Heart left ventricle (tissue), 13 donors: Measurements from ENCODE around the gene TMEM52.

Experiments
- POLR2A ChIP-seq, 2 donors: fragments of 450-650 bp; IDR thresholded peaks; one replicate each; pipeline ENCODE4 v1.6.1; 2017; ENCODE audit warnings: antibody characterized with exemption in 2 of 2, mild to moderate bottlenecking in 2 of 2, moderate library complexity in 2 of 2
- TF ChIP-seq, protein P1 (sequence below), 12 donors: fragments of 200-600 bp; sonication (generic) in 4 of 12; IDR thresholded peaks; one replicate each; pipeline versions ENCODE4 v1.5.0 to v1.8.0; 2018 to 2022; ENCODE audit warnings: antibody characterized with exemption in 12 of 12, mild to moderate bottlenecking in 5 of 12
- donor health status: ischemic (EF 13 %, LVEDD 7.1; RV severe dilation, severe dysfunction).
- donor health status: DM: no; HTN: yes; CAD: no.
- donor health status: DM: no; HTN: no; CAD: no.
- donor health status: ischemic (EF 25% LVEDD 6.9; RV normal size, moderate dysfunction).
- donor health status: ischemic (EF 25% LVEDD 5.7; RV mildly dilated, moderate dysfunction).
- donor health status: ischemic (EF 35%, LVEDD 5.7; RV mildly dilated, moderate dysfunction).
- donor health status: nonischemic (EF 11% LVEDD 7.7; RV severe dilation, severe dysfunction).
- donor health status: DM: yes; HTN: yes; CAD: no.
- donor health status: PGD.
- donor health status: ischemic (EF 29% LVEDD 5.4; RV normal size, mild dysfunction).
- donor health status: nonischemic (EF 23%, LVEDD 6.1; RV moderate dilation, normal function).

DNA sequence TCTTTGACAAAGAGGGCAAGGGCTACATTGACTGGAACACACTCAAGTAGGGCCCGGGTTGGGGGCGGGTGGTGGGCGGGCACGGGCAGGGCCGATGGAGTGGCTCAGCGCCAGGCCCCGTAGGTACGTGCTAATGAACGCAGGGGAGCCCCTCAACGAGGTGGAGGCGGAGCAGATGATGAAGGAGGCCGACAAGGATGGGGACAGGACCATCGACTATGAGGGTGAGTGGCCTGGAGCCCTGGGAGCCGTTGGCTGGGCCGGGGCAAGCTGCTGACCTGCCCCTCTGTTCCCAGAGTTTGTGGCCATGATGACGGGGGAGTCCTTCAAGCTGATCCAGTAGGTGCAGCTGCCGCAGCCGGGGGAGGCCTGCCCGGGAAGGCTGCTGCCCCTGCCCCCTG, 2.2 kb downstream of the TMEM52 start:
- TF ChIP-seq, protein P1, sequence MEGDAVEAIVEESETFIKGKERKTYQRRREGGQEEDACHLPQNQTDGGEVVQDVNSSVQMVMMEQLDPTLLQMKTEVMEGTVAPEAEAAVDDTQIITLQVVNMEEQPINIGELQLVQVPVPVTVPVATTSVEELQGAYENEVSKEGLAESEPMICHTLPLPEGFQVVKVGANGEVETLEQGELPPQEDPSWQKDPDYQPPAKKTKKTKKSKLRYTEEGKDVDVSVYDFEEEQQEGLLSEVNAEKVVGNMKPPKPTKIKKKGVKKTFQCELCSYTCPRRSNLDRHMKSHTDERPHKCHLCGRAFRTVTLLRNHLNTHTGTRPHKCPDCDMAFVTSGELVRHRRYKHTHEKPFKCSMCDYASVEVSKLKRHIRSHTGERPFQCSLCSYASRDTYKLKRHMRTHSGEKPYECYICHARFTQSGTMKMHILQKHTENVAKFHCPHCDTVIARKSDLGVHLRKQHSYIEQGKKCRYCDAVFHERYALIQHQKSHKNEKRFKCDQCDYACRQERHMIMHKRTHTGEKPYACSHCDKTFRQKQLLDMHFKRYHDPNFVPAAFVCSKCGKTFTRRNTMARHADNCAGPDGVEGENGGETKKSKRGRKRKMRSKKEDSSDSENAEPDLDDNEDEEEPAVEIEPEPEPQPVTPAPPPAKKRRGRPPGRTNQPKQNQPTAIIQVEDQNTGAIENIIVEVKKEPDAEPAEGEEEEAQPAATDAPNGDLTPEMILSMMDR (IDR thresholded peaks at IDR 0.05) = no peak
- no peak for TF ChIP-seq POLR2A (IDR thresholded peaks at IDR 0.05)
